ENCODE data around the gene C19orf12.

Gene C19orf12

GRCh38 chr19:29694161-29694560, 20.9 kb downstream of the C19orf12 start:
- Histone ChIP-seq H3K27ac (ENCODE audit: low read depth, low read length, poor library complexity, severe bottlenecking) (no peak overlapping the region), H3K4me1 (ENCODE audit: insufficient read depth, low read length, severe bottlenecking) (peaks cover 5% of the 10 kb centered on the region), H3K79me2 (ENCODE audit: insufficient read depth, low read length) (no peaks in the 10 kb centered on the region), H3K4me2 (ENCODE audit: low read length) (no peak overlapping the region), H3F3A (ENCODE audit: insufficient read depth, low read length) (no peaks in the 10 kb centered on the region), H3K9ac (ENCODE audit: low read length) (no peak overlapping the region), H3K36me3 (ENCODE audit: insufficient read depth, low read length) (no peaks in the 10 kb centered on the region), H3K9me2 (ENCODE audit: low read depth, low read length) (no peaks in the 10 kb centered on the region), H3K9me3 (ENCODE audit: low read length) (no peaks in the 10 kb centered on the region), H2AFZ (ENCODE audit: low read length) (no peak overlapping the region), H4K20me1 (ENCODE audit: insufficient read depth, low read length) (no peaks in the 10 kb centered on the region), H3K4me3 (ENCODE audit: low read depth, low read length, poor library complexity, severe bottlenecking) (no peak overlapping the region), H3K27me3 (ENCODE audit: insufficient read depth, low read length) (no peaks in the 10 kb centered on the region)
- no peak for TF ChIP-seq CTCF (IDR thresholded peaks at IDR 0.05; ENCODE audit: low read length)

GRCh38 chr19:29690842-29691241, 24.2 kb downstream of the C19orf12 start:
- Histone ChIP-seq H3K9me3 (ENCODE audit: low read length) (no peaks in the 10 kb centered on the region), H3K79me2 (ENCODE audit: insufficient read depth, low read length) (no peaks in the 10 kb centered on the region), H2AFZ (ENCODE audit: low read length) (0 out of 2 replicates have a peak overlapping the region, but pooled peaks have one; percentile 35), H3K4me1 (ENCODE audit: insufficient read depth, low read length, severe bottlenecking) (peaks cover 5% of the 10 kb centered on the region), H3F3A (ENCODE audit: insufficient read depth, low read length) (no peaks in the 10 kb centered on the region), H3K27me3 (ENCODE audit: insufficient read depth, low read length) (no peaks in the 10 kb centered on the region), H3K9ac (ENCODE audit: low read length) (no peak overlapping the region; the same call in 1 of the 2 replicates), H3K4me2 (ENCODE audit: low read length) (no peak overlapping the region), H3K4me3 (ENCODE audit: low read depth, low read length, poor library complexity, severe bottlenecking) (no peak overlapping the region), H3K9me2 (ENCODE audit: low read depth, low read length) (no peaks in the 10 kb centered on the region), H4K20me1 (ENCODE audit: insufficient read depth, low read length) (no peaks in the 10 kb centered on the region), H3K36me3 (ENCODE audit: insufficient read depth, low read length) (no peaks in the 10 kb centered on the region), H3K27ac (ENCODE audit: low read depth, low read length, poor library complexity, severe bottlenecking) (no peak overlapping the region)
- TF ChIP-seq CTCF (IDR thresholded peaks at IDR 0.05; ENCODE audit: low read length), result peak; percentile 59
- no peak for TF ChIP-seq EZH2 (IDR thresholded peaks at IDR 0.05; ENCODE audit: borderline replicate concordance, low read length)

GRCh38 chr19:29687897-29688728, 26.9 kb downstream of the C19orf12 start:
- Histone ChIP-seq H4K20me1 (ENCODE audit: insufficient read depth, low read length) (no peaks in the 10 kb centered on the region), H3K4me3 (ENCODE audit: low read depth, low read length, poor library complexity, severe bottlenecking) (no peak overlapping the region), H3K4me1 (ENCODE audit: insufficient read depth, low read length, severe bottlenecking) (peaks cover 5% of the 10 kb centered on the region), H3K27ac (ENCODE audit: low read depth, low read length, poor library complexity, severe bottlenecking) (no peak overlapping the region), H3K9me3 (ENCODE audit: low read length) (no peaks in the 10 kb centered on the region), H3K4me2 (ENCODE audit: low read length) (no peak overlapping the region), H3K36me3 (ENCODE audit: insufficient read depth, low read length) (no peaks in the 10 kb centered on the region), H3K79me2 (ENCODE audit: insufficient read depth, low read length) (no peaks in the 10 kb centered on the region), H2AFZ (ENCODE audit: low read length) (no peak overlapping the region), H3K27me3 (ENCODE audit: insufficient read depth, low read length) (no peaks in the 10 kb centered on the region; the same call in 1 of the 2 replicates), H3K9me2 (ENCODE audit: low read depth, low read length) (no peaks in the 10 kb centered on the region), H3F3A (ENCODE audit: insufficient read depth, low read length) (no peaks in the 10 kb centered on the region), H3K9ac (ENCODE audit: low read length) (no peak overlapping the region)
- TF ChIP-seq CTCF (IDR thresholded peaks at IDR 0.05; ENCODE audit: low read length) (no peak), EZH2 (IDR thresholded peaks at IDR 0.05; ENCODE audit: borderline replicate concordance, low read length) (no peak)

Measured in OCI-LY1 (cell line).